ENCODE measurements around the gene GATA6.

DNA sequence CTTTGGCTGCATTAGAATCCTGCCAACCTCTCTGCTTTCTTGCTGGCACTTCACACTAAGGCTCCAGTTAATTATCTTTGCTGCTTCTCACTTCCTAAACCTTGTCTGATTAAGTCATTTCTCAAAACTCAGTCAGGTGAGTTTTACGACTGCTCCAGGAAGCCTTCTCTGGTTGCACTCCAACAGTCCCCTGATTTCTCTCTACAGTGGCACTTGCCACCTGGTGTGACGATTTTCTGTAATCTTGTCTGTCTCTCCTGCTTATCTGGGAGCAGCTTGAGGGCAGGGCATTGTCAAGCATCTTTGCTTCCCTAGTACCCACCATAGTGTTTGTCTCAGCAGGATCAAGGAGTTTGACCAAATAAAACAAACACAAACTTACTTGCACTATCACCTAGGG is 10.4 kb upstream of the GATA6 start:
- TF ChIP-seq, protein P1, sequence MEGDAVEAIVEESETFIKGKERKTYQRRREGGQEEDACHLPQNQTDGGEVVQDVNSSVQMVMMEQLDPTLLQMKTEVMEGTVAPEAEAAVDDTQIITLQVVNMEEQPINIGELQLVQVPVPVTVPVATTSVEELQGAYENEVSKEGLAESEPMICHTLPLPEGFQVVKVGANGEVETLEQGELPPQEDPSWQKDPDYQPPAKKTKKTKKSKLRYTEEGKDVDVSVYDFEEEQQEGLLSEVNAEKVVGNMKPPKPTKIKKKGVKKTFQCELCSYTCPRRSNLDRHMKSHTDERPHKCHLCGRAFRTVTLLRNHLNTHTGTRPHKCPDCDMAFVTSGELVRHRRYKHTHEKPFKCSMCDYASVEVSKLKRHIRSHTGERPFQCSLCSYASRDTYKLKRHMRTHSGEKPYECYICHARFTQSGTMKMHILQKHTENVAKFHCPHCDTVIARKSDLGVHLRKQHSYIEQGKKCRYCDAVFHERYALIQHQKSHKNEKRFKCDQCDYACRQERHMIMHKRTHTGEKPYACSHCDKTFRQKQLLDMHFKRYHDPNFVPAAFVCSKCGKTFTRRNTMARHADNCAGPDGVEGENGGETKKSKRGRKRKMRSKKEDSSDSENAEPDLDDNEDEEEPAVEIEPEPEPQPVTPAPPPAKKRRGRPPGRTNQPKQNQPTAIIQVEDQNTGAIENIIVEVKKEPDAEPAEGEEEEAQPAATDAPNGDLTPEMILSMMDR (IDR thresholded peaks at IDR 0.05): no peak
- no peak for TF ChIP-seq POLR2A (IDR thresholded peaks at IDR 0.05)
- no peak for TF ChIP-seq EP300 (IDR thresholded peaks at IDR 0.05)

Measured in ovary (tissue), 3 donors.